Measurements from ENCODE around the gene CCER1. TPM values are rescaled to one million over a fixed set of nuclear protein-coding genes. Genes with fewer than 3 reads are reported as not detected.
"Not testable (repeated sequence)": the region's sequence is repeated elsewhere in the genome, so short reads cannot be mapped to it uniquely, and the experiment has no call there.

The CCER1 gene, protein sequence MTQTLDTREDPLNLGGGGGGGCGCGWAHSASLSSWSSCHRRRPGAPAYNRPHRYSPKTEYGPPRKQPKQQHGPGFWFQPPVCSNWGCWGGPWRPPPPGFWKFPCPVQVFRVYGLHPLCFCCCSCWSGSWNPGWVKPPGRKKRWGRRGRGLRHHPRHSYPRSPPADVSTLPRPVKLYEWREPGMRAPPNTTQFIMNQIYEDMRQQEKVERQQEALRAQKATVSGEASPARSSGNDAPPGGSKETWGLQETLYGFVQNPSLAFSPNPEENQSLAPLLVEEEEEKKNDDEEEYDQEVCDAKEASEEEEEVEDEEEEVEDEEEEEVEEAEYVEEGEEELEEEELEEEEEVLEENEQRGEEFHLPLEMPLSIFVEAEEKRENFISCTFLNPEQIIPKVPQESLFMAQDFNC
- not detected in 2 replicates for total RNA-seq

DNA sequence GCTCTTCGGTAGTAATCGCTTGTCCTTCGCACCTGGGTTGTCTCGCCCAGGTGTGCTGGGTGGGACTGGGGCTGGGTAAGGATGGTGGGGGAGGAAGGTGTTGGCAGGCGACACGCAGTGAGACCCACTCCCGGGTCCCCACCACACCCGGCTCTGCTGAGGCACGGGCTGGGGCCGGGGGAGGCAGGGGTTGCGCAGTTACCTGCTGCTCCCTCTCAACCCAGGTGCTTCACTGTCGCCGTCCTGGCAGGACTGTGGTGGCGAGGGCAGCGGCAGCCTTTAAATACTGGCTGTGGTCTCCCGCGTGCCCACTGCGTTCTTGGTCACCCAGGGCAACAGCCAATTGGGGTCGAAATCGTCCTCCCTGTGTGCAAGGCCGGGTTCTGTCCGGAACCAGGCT lies at the start of gene CCER1:
Gene CCER1, minus strand, starts transcription at position 256 of the 400 bp plus-strand sequence. CDS start 434 bp downstream, outside the sequence.
- Mint-ChIP-seq H3K9me3 (no peaks in the 10 kb centered on the region), H3K36me3 (ENCODE audit: low read depth) (no peaks in the 10 kb centered on the region), H3K4me1 (ENCODE audit: low read depth) (no peaks in the 10 kb centered on the region), H3K27ac (no peak within 1 kb of the TSS), H3K4me3 (no peak within 1 kb of the TSS), H3K27me3 (ENCODE audit: insufficient read depth) (peaks cover 3% of the 10 kb centered on the region)
- intact Hi-C loops (cut with micrococcal nuclease) = no loop called here
- DNase-seq (ENCODE audit: low spot score) = no peak

DNA sequence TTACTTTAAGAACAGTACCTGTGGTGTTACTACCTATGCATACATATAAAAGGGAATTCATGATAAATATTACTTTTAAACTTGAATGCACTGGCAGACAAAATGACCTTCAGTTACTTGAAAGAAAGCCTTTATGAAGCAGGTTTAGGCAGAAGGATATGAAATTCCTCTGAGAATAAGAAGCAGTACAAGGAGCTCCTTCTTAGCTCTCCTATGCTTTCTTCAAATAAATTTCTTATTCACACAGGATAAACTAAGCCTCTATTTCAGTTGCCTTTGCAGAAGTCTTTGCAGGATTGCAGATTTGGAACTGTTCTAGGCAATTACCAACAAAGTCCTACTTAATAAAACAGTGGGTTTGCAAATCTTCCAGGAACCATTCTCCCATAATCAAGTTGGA lies 48.8 kb upstream of the CCER1 start:
- DNase-seq (ENCODE audit: low spot score) = no peak
- Mint-ChIP-seq H3K9me3 (no peaks in the 10 kb centered on the region), H3K4me1 (ENCODE audit: low read depth) (peaks cover 17% of the 10 kb centered on the region), H3K27ac (no peak overlapping the region), H3K27me3 (ENCODE audit: insufficient read depth) (peaks cover 12% of the 10 kb centered on the region), H3K4me3 (no peak overlapping the region), H3K36me3 (ENCODE audit: low read depth) (no peaks in the 10 kb centered on the region)
- intact Hi-C loops (cut with micrococcal nuclease) = no loop called here

- DNase-seq (ENCODE audit: low spot score) = no peak
- H3K27ac Mint-ChIP-seq = no peak overlapping the region
These were observed 46.3 kb upstream of the CCER1 start for GRCh38 chr12:91001306-91001705.

GRCh38 chr12:90999966-91000365 lies 45.0 kb upstream of the CCER1 start:
- DNase-seq (ENCODE audit: low spot score) = no peak
- peaks cover 5% of the 10 kb centered on the region for H3K27me3 Mint-ChIP-seq (ENCODE audit: insufficient read depth)
- no peaks in the 10 kb centered on the region for H3K4me1 Mint-ChIP-seq (ENCODE audit: low read depth)
- intact Hi-C loops (cut with micrococcal nuclease) = no loop called here
- H3K9me3 Mint-ChIP-seq = no peaks in the 10 kb centered on the region
- H3K4me3 Mint-ChIP-seq = no peak overlapping the region
- no peaks in the 10 kb centered on the region for H3K36me3 Mint-ChIP-seq (ENCODE audit: low read depth)
- no peak overlapping the region for H3K27ac Mint-ChIP-seq

More at GRCh38 chr12:91001306-91001705, 46.3 kb upstream of the CCER1 start:
- no peaks in the 10 kb centered on the region for H3K9me3 Mint-ChIP-seq
- no peak overlapping the region for H3K4me3 Mint-ChIP-seq
- H3K36me3 Mint-ChIP-seq (ENCODE audit: low read depth) = no peaks in the 10 kb centered on the region
- H3K4me1 Mint-ChIP-seq (ENCODE audit: low read depth) = no peaks in the 10 kb centered on the region
- H3K27me3 Mint-ChIP-seq (ENCODE audit: insufficient read depth) = peaks cover 3% of the 10 kb centered on the region
- intact Hi-C loops (cut with micrococcal nuclease) = no loop called here

DNA sequence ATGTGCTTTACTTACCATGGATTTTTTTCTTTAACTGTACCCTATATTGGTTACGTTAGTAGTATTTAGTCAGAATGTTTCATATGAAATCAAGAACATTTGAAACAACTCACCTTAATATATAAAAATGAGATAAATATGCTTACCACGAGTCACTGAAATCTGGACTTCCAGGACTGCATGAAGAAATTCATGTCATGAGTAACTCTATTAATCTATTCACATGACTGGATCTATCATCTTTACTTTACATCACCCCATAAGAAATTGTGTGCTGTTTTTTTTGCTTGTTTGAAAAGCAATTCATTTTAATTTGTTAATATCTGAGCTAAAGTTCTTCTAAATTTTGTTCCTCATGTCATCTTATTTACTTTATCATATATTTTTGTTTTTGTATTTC lies 44.6 kb upstream of the CCER1 start:
- Mint-ChIP-seq H3K27ac (no peak overlapping the region), H3K4me3 (no peak overlapping the region), H3K36me3 (ENCODE audit: low read depth) (no peaks in the 10 kb centered on the region), H3K27me3 (ENCODE audit: insufficient read depth) (peaks cover 7% of the 10 kb centered on the region), H3K4me1 (ENCODE audit: low read depth) (no peaks in the 10 kb centered on the region), H3K9me3 (no peaks in the 10 kb centered on the region)
- DNase-seq (ENCODE audit: low spot score) = no peak
- intact Hi-C loops (cut with micrococcal nuclease) = no loop called here

GRCh38 chr12:90995010-90995409 lies 40.0 kb upstream of the CCER1 start:
- no peaks in the 10 kb centered on the region for H3K9me3 Mint-ChIP-seq
- H3K4me3 Mint-ChIP-seq = no peak overlapping the region
- H3K4me1 Mint-ChIP-seq (ENCODE audit: low read depth) = no peaks in the 10 kb centered on the region
- H3K27ac Mint-ChIP-seq = no peak overlapping the region
- intact Hi-C loops (cut with micrococcal nuclease) = no loop called here
- H3K36me3 Mint-ChIP-seq (ENCODE audit: low read depth) = no peaks in the 10 kb centered on the region
- no peak for DNase-seq (ENCODE audit: low spot score)
- peaks cover 4% of the 10 kb centered on the region for H3K27me3 Mint-ChIP-seq (ENCODE audit: insufficient read depth)

- no peaks in the 10 kb centered on the region for H3K9me3 Mint-ChIP-seq
- DNase-seq (ENCODE audit: low spot score) = no peak
- no peak overlapping the region for H3K27ac Mint-ChIP-seq
- peaks cover 4% of the 10 kb centered on the region for H3K27me3 Mint-ChIP-seq (ENCODE audit: insufficient read depth)
- H3K4me3 Mint-ChIP-seq = no peak overlapping the region
- no peaks in the 10 kb centered on the region for H3K4me1 Mint-ChIP-seq (ENCODE audit: low read depth)
- H3K36me3 Mint-ChIP-seq (ENCODE audit: low read depth) = no peaks in the 10 kb centered on the region
- intact Hi-C loops (cut with micrococcal nuclease) = no loop called here
These were observed 37.0 kb upstream of the CCER1 start for GRCh38 chr12:90991952-90992465.

DNA sequence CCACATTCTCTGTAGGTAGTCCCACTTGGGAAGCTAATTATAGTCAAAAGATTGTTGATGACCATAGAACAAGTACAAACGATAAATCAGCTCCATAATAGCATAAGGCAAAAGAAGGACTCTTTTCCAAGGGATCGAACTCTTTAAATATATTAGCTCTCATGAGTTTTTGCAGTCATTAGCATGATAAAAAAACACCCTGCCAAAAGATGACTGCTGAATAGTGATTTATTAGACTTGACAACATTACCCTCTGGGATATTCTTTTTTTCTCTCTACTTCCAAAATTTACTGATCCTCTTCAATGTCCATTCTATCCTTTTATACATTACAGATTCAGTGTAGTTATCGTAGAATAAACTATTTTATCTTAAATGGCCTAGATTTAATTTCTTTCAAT lies 35.6 kb upstream of the CCER1 start:
- Mint-ChIP-seq H3K4me3 (no peak overlapping the region), H3K36me3 (ENCODE audit: low read depth) (no peaks in the 10 kb centered on the region), H3K9me3 (no peaks in the 10 kb centered on the region), H3K27me3 (ENCODE audit: insufficient read depth) (peaks cover 4% of the 10 kb centered on the region), H3K4me1 (ENCODE audit: low read depth) (no peaks in the 10 kb centered on the region), H3K27ac (no peak overlapping the region)
- intact Hi-C loops (cut with micrococcal nuclease) = no loop called here
- DNase-seq (ENCODE audit: low spot score) = no peak

- no peaks in the 10 kb centered on the region for H3K9me3 Mint-ChIP-seq
- intact Hi-C loops (cut with micrococcal nuclease) = no loop called here
- H3K4me1 Mint-ChIP-seq (ENCODE audit: low read depth) = no peaks in the 10 kb centered on the region
- H3K36me3 Mint-ChIP-seq (ENCODE audit: low read depth) = no peaks in the 10 kb centered on the region
- H3K4me3 Mint-ChIP-seq = no peak overlapping the region
- H3K27ac Mint-ChIP-seq = no peak overlapping the region
- no peaks in the 10 kb centered on the region for H3K27me3 Mint-ChIP-seq (ENCODE audit: insufficient read depth)
- no peak for DNase-seq (ENCODE audit: low spot score)
These were observed 34.7 kb upstream of the CCER1 start for GRCh38 chr12:90989686-90990111.

- no peaks in the 10 kb centered on the region for H3K27me3 Mint-ChIP-seq (ENCODE audit: insufficient read depth)
- no peaks in the 10 kb centered on the region for H3K4me1 Mint-ChIP-seq (ENCODE audit: low read depth)
- no peak overlapping the region for H3K4me3 Mint-ChIP-seq
- no peaks in the 10 kb centered on the region for H3K9me3 Mint-ChIP-seq
- no peak for DNase-seq (ENCODE audit: low spot score)
- no peaks in the 10 kb centered on the region for H3K36me3 Mint-ChIP-seq (ENCODE audit: low read depth)
- intact Hi-C loops (cut with micrococcal nuclease) = no loop called here
- H3K27ac Mint-ChIP-seq = no peak overlapping the region
These were observed 32.5 kb upstream of the CCER1 start for GRCh38 chr12:90987520-90987919.

GRCh38 chr12:90987101-90987500 lies 32.1 kb upstream of the CCER1 start:
- DNase-seq (ENCODE audit: low spot score) = no peak
- no peaks in the 10 kb centered on the region for H3K36me3 Mint-ChIP-seq (ENCODE audit: low read depth)
- no peak overlapping the region for H3K27ac Mint-ChIP-seq
- H3K4me1 Mint-ChIP-seq (ENCODE audit: low read depth) = no peaks in the 10 kb centered on the region
- intact Hi-C loops (cut with micrococcal nuclease) = no loop called here
- no peaks in the 10 kb centered on the region for H3K9me3 Mint-ChIP-seq
- no peak overlapping the region for H3K4me3 Mint-ChIP-seq
- H3K27me3 Mint-ChIP-seq (ENCODE audit: insufficient read depth) = no peaks in the 10 kb centered on the region

- H3K27ac Mint-ChIP-seq; H3K27me3 Mint-ChIP-seq (ENCODE audit: insufficient read depth); intact Hi-C loops (cut with micrococcal nuclease); DNase-seq (ENCODE audit: low spot score); H3K4me3 Mint-ChIP-seq; H3K4me1 Mint-ChIP-seq (ENCODE audit: low read depth); H3K9me3 Mint-ChIP-seq; H3K36me3 Mint-ChIP-seq (ENCODE audit: low read depth): not testable (repeated sequence)
These were observed 30.4 kb upstream of the CCER1 start for GRCh38 chr12:90985331-90985730.

DNA sequence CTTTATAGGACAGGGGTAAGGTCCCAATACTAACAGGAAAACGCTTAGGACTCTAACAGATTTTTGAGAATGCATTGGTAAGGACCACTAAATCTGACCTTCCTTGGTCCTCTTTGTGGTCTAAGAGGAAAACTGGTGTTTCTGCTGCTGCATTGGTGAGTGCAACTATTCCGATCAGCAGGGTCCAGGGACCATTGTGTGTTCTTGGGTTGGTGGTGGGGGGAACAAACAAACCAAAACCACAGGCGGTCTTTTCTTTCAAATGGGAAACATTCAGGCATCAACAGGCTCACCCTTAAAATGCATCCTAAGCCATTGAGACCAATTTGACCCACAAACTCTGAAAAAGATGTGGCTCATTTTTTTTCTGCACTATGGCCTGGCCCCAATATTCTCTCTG lies 29.1 kb upstream of the CCER1 start:
- H3K27ac Mint-ChIP-seq = no peak overlapping the region
- no peaks in the 10 kb centered on the region for H3K4me1 Mint-ChIP-seq (ENCODE audit: low read depth)
- no peak for DNase-seq (ENCODE audit: low spot score)
- intact Hi-C loops (cut with micrococcal nuclease) = no loop called here
- no peaks in the 10 kb centered on the region for H3K9me3 Mint-ChIP-seq
- no peak overlapping the region for H3K4me3 Mint-ChIP-seq
- no peaks in the 10 kb centered on the region for H3K36me3 Mint-ChIP-seq (ENCODE audit: low read depth)
- no peaks in the 10 kb centered on the region for H3K27me3 Mint-ChIP-seq (ENCODE audit: insufficient read depth)

All from activated T-helper 1 cell treated with anti-CD3 and anti-CD28 coated beads, Interleukin-12 subunit alpha, Interleukin-12 subunit beta, Interleukin-2, Interleukin-4 antibody, amounts not matched to agents 30 ng/mL and 10 ng/mL and 1 ng/mL, durations not matched to agents 14 hours and 24 hours and 36 hours (primary cell).